ENCODE data around the gene EPB41L4B. TPM values are rescaled to one million over a fixed set of nuclear protein-coding genes. Genes with fewer than 3 reads are reported as not detected.

EPB41L4B gene
- total RNA-seq, result 11.4 and 17.0 TPM in 2 replicates

DNA sequence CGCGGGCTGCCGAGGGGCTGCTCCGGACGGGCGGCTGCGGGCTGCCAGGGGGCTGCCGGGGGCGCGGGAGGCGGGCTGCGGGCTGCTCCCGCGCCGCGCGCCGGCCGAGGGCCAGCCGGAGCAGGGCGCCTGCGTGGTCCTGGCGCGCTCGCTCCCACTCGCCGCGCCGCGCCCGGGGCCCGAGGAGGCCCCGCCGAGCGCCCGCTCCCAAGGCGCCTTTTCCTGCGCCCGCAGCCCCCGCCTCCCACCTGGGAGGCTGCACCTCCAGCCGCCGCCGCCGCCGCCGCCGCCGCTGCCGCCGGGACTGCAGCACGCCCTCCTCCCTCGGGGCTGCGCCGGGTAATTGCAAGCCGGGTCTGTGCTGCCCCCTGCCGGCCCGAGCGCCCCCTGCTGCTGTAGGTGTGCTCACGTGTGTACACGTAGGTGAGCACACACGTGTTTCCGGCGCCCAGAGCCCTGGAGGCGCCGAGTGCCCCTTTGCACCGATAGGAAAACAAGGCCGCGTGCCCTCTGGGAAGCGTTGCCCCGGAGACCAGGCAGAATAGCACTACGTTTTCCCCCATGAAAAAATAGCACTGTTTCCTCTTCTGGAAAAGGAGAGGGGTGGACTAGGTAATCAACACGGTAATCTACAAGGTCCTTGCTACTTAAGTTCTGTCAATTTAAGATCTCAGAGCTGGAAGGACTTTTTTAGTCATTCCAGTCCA is at the start of gene EPB41L4B:
EPB41L4B (minus strand) TSS at position 318 of the 707 bp plus-strand sequence. CDS start 613 bp downstream, outside the sequence.

DNA sequence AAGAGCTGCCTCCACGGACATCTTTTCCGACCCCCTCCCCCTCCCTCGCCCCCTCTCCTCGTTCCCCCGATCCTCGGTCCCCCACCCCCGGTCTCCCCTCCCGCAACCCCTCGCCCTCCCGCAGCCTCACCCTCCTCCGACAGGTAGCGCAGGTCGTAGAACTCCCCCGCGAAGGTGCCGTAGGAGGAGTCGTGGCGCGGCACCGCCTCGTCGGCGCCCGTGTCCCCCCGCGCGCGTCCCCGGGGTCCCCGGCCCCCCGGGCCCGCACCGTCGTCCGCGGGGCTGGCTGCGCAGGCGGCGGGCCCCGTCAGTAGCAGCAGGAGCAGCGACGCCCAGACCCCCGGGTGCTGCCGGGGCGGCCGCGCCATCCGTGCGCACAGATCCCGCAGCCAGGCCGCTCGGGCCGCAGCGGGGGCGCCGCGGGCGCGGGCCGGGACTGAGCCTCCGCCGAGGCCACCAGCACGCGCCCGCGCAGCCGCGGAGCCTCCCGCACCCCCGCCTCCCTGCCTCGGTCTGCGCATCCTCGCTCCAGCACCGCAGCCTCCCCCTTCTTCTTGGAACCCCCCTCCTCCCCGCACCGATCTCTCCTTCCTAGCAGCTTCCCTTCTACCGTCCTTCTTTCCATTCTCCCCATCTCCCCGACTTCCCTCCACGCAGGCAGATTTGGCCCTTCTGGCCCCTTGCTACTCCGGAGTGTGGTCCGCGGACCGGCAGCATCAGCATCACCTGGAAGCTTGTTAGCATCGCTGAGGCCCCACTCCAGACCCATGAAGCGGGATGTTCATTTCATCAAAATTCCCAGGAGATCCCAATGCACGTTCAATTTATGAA is 153.9 kb downstream of the EPB41L4B start, which contains the start of gene FRRS1L:
FRRS1L (minus strand) TSS at position 479 of the 831 bp plus-strand sequence; CDS start at position 368, 111 bp downstream.

Small RNA genes lying within 50 kb of the gene (small RNA-seq; reads per million reads assigned to genes)
- gene RF00019 (not detected), gene RNU6-984P (not detected)

Other genes starting within 250 kb of the EPB41L4B start
- 53.4 and 63.9 TPM in 2 replicates for gene TMEM245, start 201.1 kb downstream of the EPB41L4B start, total RNA-seq
- 1.6 and 4.4 TPM in 2 replicates for gene FRRS1L, start 153.8 kb downstream of the EPB41L4B start, total RNA-seq
- gene PTPN3, start 177.2 kb upstream of the EPB41L4B start, total RNA-seq, result 9.5 and 10.1 TPM in 2 replicates

Measured in articular chondrocyte of knee joint (primary cell).